ENCODE measurements around the gene MRPS14.

MRPS14 gene

GRCh38 chr1:175009532-175009931 lies 13.7 kb downstream of the MRPS14 start:
- H3K9me3 ChIP-seq (ENCODE audit: low read depth, low read length) = no peaks in the 10 kb centered on the region
- H3K36me3 ChIP-seq (ENCODE audit: insufficient read depth, low read length) = peaks cover 100% of the 10 kb centered on the region
- no peak overlapping the region for H3K9ac ChIP-seq (ENCODE audit: insufficient read length)
- H3K4me3 ChIP-seq = no peak overlapping the region
- TF ChIP-seq FOXP2 (optimal IDR thresholded peaks at IDR 0.05; ENCODE audit: control extremely low read depth, extremely low read length, insufficient read depth) (no peak), EZH2 (IDR thresholded peaks at IDR 0.05) (no peak), POLR2AphosphoS5 (IDR thresholded peaks at IDR 0.05; ENCODE audit: borderline replicate concordance, low read depth, low read length) (no peak)
- no peak for DNase-seq (ENCODE audit: low read depth, low spot score)
- H3K27ac ChIP-seq = no peak overlapping the region

- peaks cover 67% of the 10 kb centered on the region for H3K36me3 ChIP-seq (ENCODE audit: insufficient read depth, low read length)
- DNase-seq (ENCODE audit: low read depth, low spot score) = no peak
- no peak overlapping the region for H3K4me3 ChIP-seq
- H3K27ac ChIP-seq = no peak overlapping the region
- H3K9me3 ChIP-seq (ENCODE audit: low read depth, low read length) = no peaks in the 10 kb centered on the region
- no peak overlapping the region for H3K9ac ChIP-seq (ENCODE audit: insufficient read length)
- TF ChIP-seq POLR2AphosphoS5 (IDR thresholded peaks at IDR 0.05; ENCODE audit: borderline replicate concordance, low read depth, low read length) (no peak), EZH2 (IDR thresholded peaks at IDR 0.05) (no peak), FOXP2 (optimal IDR thresholded peaks at IDR 0.05; ENCODE audit: control extremely low read depth, extremely low read length, insufficient read depth) (no peak)
Measured at GRCh38 chr1:175005085-175005783, 18.0 kb downstream of the MRPS14 start.

- Histone ChIP-seq H3K9ac (ENCODE audit: insufficient read length) (peak overlapping the region; percentile 31), H3K27ac (no peak overlapping the region), H3K9me3 (ENCODE audit: low read depth, low read length) (no peaks in the 10 kb centered on the region), H3K4me3 (peak overlapping the region; percentile 40), H3K36me3 (ENCODE audit: insufficient read depth, low read length) (peaks cover 50% of the 10 kb centered on the region)
- DNase-seq (ENCODE audit: low read depth, low spot score) = no peak
- TF ChIP-seq POLR2AphosphoS5 (IDR thresholded peaks at IDR 0.05; ENCODE audit: borderline replicate concordance, low read depth, low read length) = no peak
- TF ChIP-seq EZH2 (IDR thresholded peaks at IDR 0.05) = no peak
- TF ChIP-seq FOXP2 (optimal IDR thresholded peaks at IDR 0.05; ENCODE audit: control extremely low read depth, extremely low read length, insufficient read depth) = no peak
Measured at GRCh38 chr1:175003521-175003920, 19.7 kb downstream of the MRPS14 start.

GRCh38 chr1:175002910-175003517 lies 20.2 kb downstream of the MRPS14 start:
- Histone ChIP-seq H3K36me3 (ENCODE audit: insufficient read depth, low read length) (peaks cover 45% of the 10 kb centered on the region), H3K4me3 (peak overlapping the region; percentile 96), H3K27ac (no peak overlapping the region), H3K9me3 (ENCODE audit: low read depth, low read length) (no peaks in the 10 kb centered on the region), H3K9ac (ENCODE audit: insufficient read length) (peak overlapping the region; percentile 31)
- TF ChIP-seq EZH2 (IDR thresholded peaks at IDR 0.05) (no peak), FOXP2 (optimal IDR thresholded peaks at IDR 0.05; ENCODE audit: control extremely low read depth, extremely low read length, insufficient read depth) (no peak), POLR2AphosphoS5 (IDR thresholded peaks at IDR 0.05; ENCODE audit: borderline replicate concordance, low read depth, low read length) (no peak)
- no peak for DNase-seq (ENCODE audit: low read depth, low spot score)

- H3K27ac ChIP-seq = peak overlapping the region; percentile 80; the same call in 1 of the 2 replicates
- no peaks in the 10 kb centered on the region for H3K9me3 ChIP-seq (ENCODE audit: low read depth, low read length)
- DNase-seq (ENCODE audit: low read depth, low spot score) = no peak
- H3K4me3 ChIP-seq = peak overlapping the region; percentile 96
- H3K36me3 ChIP-seq (ENCODE audit: insufficient read depth, low read length) = peaks cover 22% of the 10 kb centered on the region
- TF ChIP-seq FOXP2 (optimal IDR thresholded peaks at IDR 0.05; ENCODE audit: control extremely low read depth, extremely low read length, insufficient read depth) (no peak), POLR2AphosphoS5 (IDR thresholded peaks at IDR 0.05; ENCODE audit: borderline replicate concordance, low read depth, low read length) (no peak), EZH2 (IDR thresholded peaks at IDR 0.05) (no peak)
- H3K9ac ChIP-seq (ENCODE audit: insufficient read length) = peak overlapping the region; percentile 97
Measured at GRCh38 chr1:175000697-175001187, 22.5 kb downstream of the MRPS14 start.

- H3K9me3 ChIP-seq (ENCODE audit: low read depth, low read length) = no peaks in the 10 kb centered on the region
- no peak for DNase-seq (ENCODE audit: low read depth, low spot score)
- peaks cover 16% of the 10 kb centered on the region for H3K36me3 ChIP-seq (ENCODE audit: insufficient read depth, low read length)
- peak within 1 kb of the TSS; percentile 96 for H3K4me3 ChIP-seq
- TF ChIP-seq EZH2 (IDR thresholded peaks at IDR 0.05) (no peak), POLR2AphosphoS5 (IDR thresholded peaks at IDR 0.05; ENCODE audit: borderline replicate concordance, low read depth, low read length) (peak; percentile 66)
- H3K9ac ChIP-seq (ENCODE audit: insufficient read length) = peak within 1 kb of the TSS; percentile 98
- peak within 1 kb of the TSS; percentile 99 for H3K27ac ChIP-seq
Measured at GRCh38 chr1:174999936-175000696, 23.1 kb downstream of the MRPS14 start, which contains the start of gene CACYBP. Gene CACYBP (plus strand): TSS chr1:174999947. CDS start chr1:175000181, 234 bp downstream.

GRCh38 chr1:174999216-174999935 lies 23.8 kb downstream of the MRPS14 start:
- DNase-seq (ENCODE audit: low read depth, low spot score) = peak; percentile 96
- no peaks in the 10 kb centered on the region for H3K9me3 ChIP-seq (ENCODE audit: low read depth, low read length)
- H3K9ac ChIP-seq (ENCODE audit: insufficient read length) = peak overlapping the region; percentile 98
- H3K27ac ChIP-seq = peak overlapping the region; percentile 99
- H3K36me3 ChIP-seq (ENCODE audit: insufficient read depth, low read length) = peaks cover 8% of the 10 kb centered on the region
- H3K4me3 ChIP-seq = peak overlapping the region; percentile 96
- TF ChIP-seq FOXP2 (optimal IDR thresholded peaks at IDR 0.05; ENCODE audit: control extremely low read depth, extremely low read length, insufficient read depth) = peak; percentile 72
- TF ChIP-seq EZH2 (IDR thresholded peaks at IDR 0.05) = no peak
- peak; percentile 94 for TF ChIP-seq POLR2AphosphoS5 (IDR thresholded peaks at IDR 0.05; ENCODE audit: borderline replicate concordance, low read depth, low read length)

Data from SK-N-MC (cell line).